T-helper 17 cell (primary cell): ENCODE measurements around the gene CASZ1. TPM values are rescaled to one million over a fixed set of nuclear protein-coding genes. Genes with fewer than 3 reads are reported as not detected.

Experiments used
- ATAC-seq: fragments of 150-1000 bp; cut with Tn5 transposase; 2 replicates; pipeline ENCODE4 v1.10.0; 2021; ENCODE audit warnings: mild to moderate bottlenecking, moderate library complexity
- DNase-seq, 3 donors: peaks; one replicate each; pipeline versions ENCODE4 v3.0.0 to v3.0.0-alpha.2; 2020 to 2021
- H3K9me3 ChIP-seq: one replicate; pipeline ENCODE4 v1.7.0; 2013; ENCODE audit warnings: low read length, mild to moderate bottlenecking; ENCODE audit not compliant: control insufficient read depth, poor library complexity, severe bottlenecking
- H3K27ac Mint-ChIP-seq: one replicate; pipeline ENCODE4 v1.8.0; 2022; ENCODE audit warnings: mild to moderate bottlenecking, moderate library complexity, mixed read lengths
- H3K27me3 Mint-ChIP-seq: one replicate; pipeline ENCODE4 v1.8.0; 2022; ENCODE audit warnings: mixed read lengths
- H3K36me3 Mint-ChIP-seq: one replicate; pipeline ENCODE4 v1.8.0; 2022; ENCODE audit warnings: low read depth, mixed read lengths
- H3K4me1 Mint-ChIP-seq: one replicate; pipeline ENCODE4 v1.8.0; 2022; ENCODE audit warnings: mild to moderate bottlenecking, mixed read lengths
- H3K4me3 Mint-ChIP-seq: one replicate; pipeline ENCODE4 v1.8.0; 2022; ENCODE audit warnings: mild to moderate bottlenecking, moderate library complexity, mixed read lengths
- total RNA-seq, 4 donors: library from RNA in 2 of 4; stranded (reverse) in 2 of 4; gene quantifications; one replicate each; pipeline ENCODE4 v1.2.3 and lab custom pipeline; 2022 to 2026

Gene CASZ1
- total RNA-seq, 2 donors from 2014 or later: 20.8 to 21.2 TPM

- Mint-ChIP-seq H3K27ac (no peak overlapping the region), H3K36me3 (no peaks in the 10 kb centered on the region), H3K27me3 (peaks cover 6% of the 10 kb centered on the region), H3K4me1 (no peaks in the 10 kb centered on the region), H3K4me3 (no peak overlapping the region)
- DNase-seq (no peak), ATAC-seq (no peak)
- no peaks in the 10 kb centered on the region for H3K9me3 ChIP-seq
Measured at GRCh38 chr1:10772711-10773110, 23.7 kb downstream of the CASZ1 start.

- no peak for ATAC-seq
- Mint-ChIP-seq H3K27ac (no peak overlapping the region), H3K4me1 (no peaks in the 10 kb centered on the region), H3K27me3 (peaks cover 6% of the 10 kb centered on the region), H3K36me3 (no peaks in the 10 kb centered on the region), H3K4me3 (no peak overlapping the region)
- H3K9me3 ChIP-seq: no peaks in the 10 kb centered on the region
- DNase-seq: no peak
Measured at GRCh38 chr1:10771789-10772188, 24.7 kb downstream of the CASZ1 start.

GRCh38 chr1:10768552-10768951 is 27.9 kb downstream of the CASZ1 start:
- no peak for DNase-seq
- ATAC-seq: no peak
- Mint-ChIP-seq H3K36me3 (no peaks in the 10 kb centered on the region), H3K4me1 (no peaks in the 10 kb centered on the region), H3K4me3 (no peak overlapping the region), H3K27me3 (peaks cover 19% of the 10 kb centered on the region), H3K27ac (no peak overlapping the region)
- no peaks in the 10 kb centered on the region for H3K9me3 ChIP-seq

- no peak overlapping the region for H3K4me3 Mint-ChIP-seq
- no peak overlapping the region for H3K27ac Mint-ChIP-seq
- H3K9me3 ChIP-seq: no peaks in the 10 kb centered on the region
- no peaks in the 10 kb centered on the region for H3K36me3 Mint-ChIP-seq
- peaks cover 22% of the 10 kb centered on the region for H3K27me3 Mint-ChIP-seq
- no peak for ATAC-seq
- DNase-seq: no peak
- H3K4me1 Mint-ChIP-seq: no peaks in the 10 kb centered on the region
Measured at GRCh38 chr1:10767282-10767681, 29.2 kb downstream of the CASZ1 start.

GRCh38 chr1:10765734-10766478 is 30.5 kb downstream of the CASZ1 start:
- H3K9me3 ChIP-seq: no peaks in the 10 kb centered on the region
- H3K27ac Mint-ChIP-seq: no peak overlapping the region
- peaks cover 16% of the 10 kb centered on the region for H3K27me3 Mint-ChIP-seq
- no peak for DNase-seq
- peaks cover 3% of the 10 kb centered on the region for H3K4me1 Mint-ChIP-seq
- H3K4me3 Mint-ChIP-seq: no peak overlapping the region
- no peak for ATAC-seq
- H3K36me3 Mint-ChIP-seq: no peaks in the 10 kb centered on the region

- H3K9me3 ChIP-seq: no peaks in the 10 kb centered on the region
- DNase-seq (no peak), ATAC-seq (no peak)
- Mint-ChIP-seq H3K36me3 (no peaks in the 10 kb centered on the region), H3K27me3 (peaks cover 16% of the 10 kb centered on the region), H3K4me3 (no peak overlapping the region), H3K4me1 (peaks cover 3% of the 10 kb centered on the region), H3K27ac (no peak overlapping the region)
Measured at GRCh38 chr1:10765304-10765703, 31.1 kb downstream of the CASZ1 start.

- Mint-ChIP-seq H3K27me3 (peaks cover 21% of the 10 kb centered on the region), H3K4me3 (no peak overlapping the region), H3K27ac (no peak overlapping the region), H3K4me1 (peaks cover 6% of the 10 kb centered on the region), H3K36me3 (no peaks in the 10 kb centered on the region)
- ATAC-seq: no peak
- H3K9me3 ChIP-seq: no peaks in the 10 kb centered on the region
- no peak for DNase-seq
Measured at GRCh38 chr1:10764296-10764798, 32.1 kb downstream of the CASZ1 start.

- no peak for ATAC-seq
- H3K4me1 Mint-ChIP-seq: peaks cover 8% of the 10 kb centered on the region
Measured at GRCh38 chr1:10762875-10763274, 33.6 kb downstream of the CASZ1 start.

GRCh38 chr1:10762153-10762523 is 34.3 kb downstream of the CASZ1 start:
- H3K4me1 Mint-ChIP-seq: peaks cover 11% of the 10 kb centered on the region
- no peak overlapping the region for H3K4me3 Mint-ChIP-seq
- DNase-seq (no peak), ATAC-seq (no peak)
- no peak overlapping the region for H3K27ac Mint-ChIP-seq
- H3K9me3 ChIP-seq: no peaks in the 10 kb centered on the region
- H3K36me3 Mint-ChIP-seq: no peaks in the 10 kb centered on the region
- H3K27me3 Mint-ChIP-seq: peaks cover 33% of the 10 kb centered on the region

More at GRCh38 chr1:10762875-10763274, 33.6 kb downstream of the CASZ1 start:
- H3K4me3 Mint-ChIP-seq: no peak overlapping the region
- no peak overlapping the region for H3K27ac Mint-ChIP-seq
- no peaks in the 10 kb centered on the region for H3K9me3 ChIP-seq
- DNase-seq: no peak
- H3K36me3 Mint-ChIP-seq: no peaks in the 10 kb centered on the region
- H3K27me3 Mint-ChIP-seq: peaks cover 31% of the 10 kb centered on the region

- no peak overlapping the region for H3K4me3 Mint-ChIP-seq
- no peaks in the 10 kb centered on the region for H3K36me3 Mint-ChIP-seq
- peaks cover 33% of the 10 kb centered on the region for H3K27me3 Mint-ChIP-seq
- H3K27ac Mint-ChIP-seq: no peak overlapping the region
- peaks cover 11% of the 10 kb centered on the region for H3K4me1 Mint-ChIP-seq
- ATAC-seq: no peak
- no peaks in the 10 kb centered on the region for H3K9me3 ChIP-seq
- no peak for DNase-seq
Measured at GRCh38 chr1:10761503-10762152, 34.8 kb downstream of the CASZ1 start.

- no peak for ATAC-seq
- no peak overlapping the region for H3K4me3 Mint-ChIP-seq
Measured at GRCh38 chr1:10760566-10761502, 35.6 kb downstream of the CASZ1 start.

GRCh38 chr1:10759413-10760200 is 36.8 kb downstream of the CASZ1 start:
- DNase-seq (no peak), ATAC-seq (no peak)
- Mint-ChIP-seq H3K36me3 (no peaks in the 10 kb centered on the region), H3K27me3 (peaks cover 28% of the 10 kb centered on the region), H3K4me1 (peaks cover 11% of the 10 kb centered on the region), H3K27ac (no peak overlapping the region), H3K4me3 (no peak overlapping the region)
- no peaks in the 10 kb centered on the region for H3K9me3 ChIP-seq

More at GRCh38 chr1:10760566-10761502, 35.6 kb downstream of the CASZ1 start:
- no peaks in the 10 kb centered on the region for H3K9me3 ChIP-seq
- no peak for DNase-seq
- no peaks in the 10 kb centered on the region for H3K36me3 Mint-ChIP-seq
- no peak overlapping the region for H3K27ac Mint-ChIP-seq
- H3K4me1 Mint-ChIP-seq: peaks cover 11% of the 10 kb centered on the region
- H3K27me3 Mint-ChIP-seq: peaks cover 33% of the 10 kb centered on the region
